HEK293T (cell line): ENCODE measurements around the gene PGLYRP3.
A peak's percentile ranks its signal among the peaks of the same experiment; 100 is the strongest.

Experiments used
- CTCF ChIA-PET: fragments of 350-600 bp; formaldehyde crosslinking; extraction: SDS; loops from one replicate; lab custom pipeline; 2021; ENCODE audit warnings: antibody characterized with exemption, inconsistent platforms; lab: Yijun Ruan, JAX
- POLR2A ChIA-PET: fragments of 350-600 bp; formaldehyde crosslinking; extraction: SDS; loops from one replicate; lab custom pipeline; 2020; ENCODE audit warnings: antibody characterized with exemption, inconsistent platforms; lab: Yijun Ruan, JAX
- DNase-seq: peaks from one replicate; pipeline ENCODE4 v3.0.0; 2012; ENCODE audit warnings: mixed read lengths; ENCODE audit errors: extremely low spot score
- ARNT ChIP-seq: fragments of 450-650 bp; IDR thresholded peaks from 2 replicates; pipeline ENCODE4 v1.6.1; 2017; ENCODE audit warnings: mild to moderate bottlenecking
- BHLHE40 ChIP-seq: fragments of 450-650 bp; IDR thresholded peaks from 2 replicates; pipeline ENCODE4 v1.6.1; 2016; ENCODE audit warnings: mild to moderate bottlenecking, moderate library complexity, borderline replicate concordance
- CTBP1 ChIP-seq: fragments of 450-650 bp; IDR thresholded peaks from 2 replicates; pipeline ENCODE4 v1.6.1; 2016; ENCODE audit warnings: borderline replicate concordance
- ELF4 ChIP-seq: fragments of 450-650 bp; IDR thresholded peaks from 2 replicates; pipeline ENCODE4 v1.6.1; 2017; ENCODE audit warnings: antibody characterized with exemption
- FOXA1 ChIP-seq: fragments of 450-650 bp; IDR thresholded peaks from 2 replicates; pipeline ENCODE4 v1.6.1; 2016; ENCODE audit warnings: mild to moderate bottlenecking
- FOXK2 ChIP-seq: fragments of 450-650 bp; IDR thresholded peaks from 2 replicates; pipeline ENCODE4 v1.6.1; 2016; ENCODE audit warnings: mild to moderate bottlenecking
- FOXM1 ChIP-seq: fragments of 450-650 bp; IDR thresholded peaks from 2 replicates; pipeline ENCODE4 v1.6.1; 2017; ENCODE audit warnings: mild to moderate bottlenecking, borderline replicate concordance
- HDGF ChIP-seq: fragments of 450-650 bp; IDR thresholded peaks from 2 replicates; pipeline ENCODE4 v1.6.1; 2017; ENCODE audit warnings: antibody characterized with exemption, borderline replicate concordance
- L3MBTL2 ChIP-seq: fragments of 450-650 bp; conservative IDR thresholded peaks from 2 replicates; pipeline ENCODE4 v1.6.1; 2016; ENCODE audit warnings: mild to moderate bottlenecking
- LEF1 ChIP-seq: fragments of 450-650 bp; IDR thresholded peaks from 2 replicates; pipeline ENCODE4 v1.6.1; 2017; ENCODE audit warnings: mild to moderate bottlenecking, borderline replicate concordance
- NFRKB ChIP-seq: fragments of 450-650 bp; IDR thresholded peaks from 2 replicates; pipeline ENCODE4 v1.6.1; 2016; ENCODE audit warnings: mild to moderate bottlenecking, moderate library complexity
- SP1 ChIP-seq: fragments of 450-650 bp; IDR thresholded peaks from 2 replicates; pipeline ENCODE4 v1.6.1; 2017
- SUZ12 ChIP-seq: fragments of 450-650 bp; IDR thresholded peaks from 2 replicates; pipeline ENCODE4 v1.6.1; 2016; ENCODE audit warnings: mild to moderate bottlenecking
- TARDBP ChIP-seq: fragments of 450-650 bp; IDR thresholded peaks from 2 replicates; pipeline ENCODE4 v1.6.1; 2016
- ZNF384 ChIP-seq: fragments of 450-650 bp; IDR thresholded peaks from 2 replicates; pipeline ENCODE4 v1.6.1; 2016
- TF ChIP-seq, protein P1 (sequence below): fragments of 450-650 bp; IDR thresholded peaks from 2 replicates; pipeline ENCODE4 v1.6.1; 2016

The PGLYRP3 gene

DNA sequence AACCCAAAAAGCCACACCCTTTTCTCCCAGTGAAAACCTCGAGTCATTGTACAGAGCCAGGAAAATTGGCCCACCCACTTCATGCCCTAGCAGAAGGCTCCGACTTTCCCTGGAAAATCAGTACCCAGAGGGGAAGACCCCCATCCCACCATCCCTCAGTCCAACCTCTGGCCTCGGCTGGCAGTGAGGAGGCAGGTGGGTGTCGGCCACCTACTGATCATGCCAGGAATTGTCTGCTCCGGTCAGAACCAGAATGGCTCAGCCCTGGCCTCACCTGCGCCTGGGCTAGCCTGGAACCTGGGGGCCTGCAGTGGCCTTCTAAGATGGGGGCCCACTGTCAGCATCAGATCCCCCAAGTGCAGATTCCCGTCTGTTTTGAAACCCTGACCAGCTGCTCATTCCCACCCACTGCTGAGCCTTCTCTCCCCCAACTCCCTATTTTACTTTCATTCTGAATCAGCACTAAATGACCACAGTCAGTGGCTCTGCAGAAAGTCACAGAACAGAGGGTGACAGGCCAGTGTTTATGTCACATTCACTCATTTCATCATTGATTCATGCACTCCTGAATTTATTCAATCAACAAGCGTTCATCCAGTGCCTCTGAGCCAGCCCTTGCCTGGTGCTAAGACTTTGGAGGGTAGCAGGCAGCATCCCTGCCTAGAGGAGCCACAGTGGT is 41.9 kb upstream of the PGLYRP3 start:
- CTCF ChIA-PET, result interaction anchor here (0.5 to 8.4 kb wide), 17 partner anchors 10 to 631 kb away, joined by 3 to 98 read pairs (median 4); partner anchors contain the start of genes RAB13 and S100A13
- TF ChIP-seq FOXM1 (no peak), FOXK2 (no peak), SUZ12 (no peak), FOXA1 (no peak), NFRKB (no peak), ELF4 (no peak), HDGF (no peak), TARDBP (no peak), SP1 (no peak), CTBP1 (no peak), LEF1 (no peak), BHLHE40 (no peak), ZNF384 (no peak), L3MBTL2 (no peak), ARNT (no peak)
- TF ChIP-seq, protein P1, sequence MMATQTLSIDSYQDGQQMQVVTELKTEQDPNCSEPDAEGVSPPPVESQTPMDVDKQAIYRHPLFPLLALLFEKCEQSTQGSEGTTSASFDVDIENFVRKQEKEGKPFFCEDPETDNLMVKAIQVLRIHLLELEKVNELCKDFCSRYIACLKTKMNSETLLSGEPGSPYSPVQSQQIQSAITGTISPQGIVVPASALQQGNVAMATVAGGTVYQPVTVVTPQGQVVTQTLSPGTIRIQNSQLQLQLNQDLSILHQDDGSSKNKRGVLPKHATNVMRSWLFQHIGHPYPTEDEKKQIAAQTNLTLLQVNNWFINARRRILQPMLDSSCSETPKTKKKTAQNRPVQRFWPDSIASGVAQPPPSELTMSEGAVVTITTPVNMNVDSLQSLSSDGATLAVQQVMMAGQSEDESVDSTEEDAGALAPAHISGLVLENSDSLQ, result no peak
- DNase-seq, result no peak
- POLR2A ChIA-PET, result interaction anchor here (0.6 kb wide), 1 partner anchor 214 kb away, joined by 3 read pairs; no protein-coding TSS in a partner anchor

DNA sequence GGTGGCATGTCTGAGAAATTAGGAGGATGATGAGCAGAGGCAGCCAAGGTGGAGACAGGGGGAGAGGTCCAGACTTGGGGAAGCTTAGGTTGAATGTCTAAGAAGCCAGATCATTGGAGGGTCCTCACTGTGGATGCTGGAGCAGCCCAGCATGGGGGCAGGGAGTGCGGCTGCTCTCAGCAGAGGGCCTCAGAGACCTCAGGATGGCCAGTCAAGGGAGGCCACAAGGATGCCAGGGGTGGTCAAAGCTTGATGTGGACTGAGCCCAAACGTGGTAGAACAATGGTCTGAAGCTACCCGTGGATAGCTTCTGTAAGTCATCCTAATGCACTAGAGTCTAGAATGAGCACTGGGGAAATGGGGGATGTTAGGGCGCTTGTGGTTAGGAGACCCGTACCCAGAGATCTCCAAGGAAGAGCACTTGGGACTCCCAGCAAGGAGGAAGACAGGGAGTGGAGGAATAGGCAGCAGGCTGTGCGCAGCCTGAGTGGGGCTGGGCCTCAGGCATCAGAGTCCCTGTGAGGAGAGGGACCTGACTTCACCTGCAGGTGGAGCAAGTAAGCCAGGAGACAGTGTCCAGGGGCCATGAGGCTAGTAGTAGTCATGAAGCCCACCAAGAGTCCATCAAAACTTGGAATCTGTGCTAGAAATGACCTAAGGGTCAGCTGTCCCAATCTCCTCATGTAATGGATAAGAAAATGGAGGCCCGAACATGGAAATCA is 40.6 kb upstream of the PGLYRP3 start:
- POLR2A ChIA-PET, result interaction anchor here (2.7 kb wide), 1 partner anchor 141 kb away, joined by 5 read pairs; no protein-coding TSS in a partner anchor
- peak; percentile 67 for DNase-seq
- no peak for TF ChIP-seq SUZ12
- CTCF ChIA-PET, result interaction anchor here (0.5 to 8.4 kb wide), 18 partner anchors 16 to 633 kb away, joined by 3 to 98 read pairs (median 3); partner anchors contain the start of gene RAB13

DNA sequence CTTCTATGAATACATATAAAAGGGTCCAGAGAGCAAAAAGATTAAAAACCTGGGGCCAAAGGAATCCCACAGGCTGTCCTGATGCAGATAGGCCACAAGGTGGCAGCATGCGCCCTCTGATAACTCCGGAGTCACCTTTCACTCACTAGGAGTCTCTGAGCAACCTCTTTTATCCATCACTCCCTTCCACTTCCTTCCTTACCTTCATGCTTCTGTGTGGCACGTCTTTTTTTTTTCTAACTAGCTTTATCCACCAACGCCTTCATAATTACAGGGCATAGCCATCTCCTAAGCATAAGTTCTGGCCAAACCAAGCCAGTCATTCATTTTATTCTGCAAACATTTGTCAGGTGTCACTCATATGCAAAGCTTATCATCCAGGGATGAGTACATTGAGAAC is 39.8 kb upstream of the PGLYRP3 start:
- CTCF ChIA-PET, result interaction anchor here (0.6 to 8.4 kb wide), 8 partner anchors 114 to 1002 kb away, joined by 3 to 98 read pairs (median 4); no protein-coding TSS in a partner anchor
- no peak for TF ChIP-seq TARDBP
- no peak for TF ChIP-seq HDGF
- TF ChIP-seq FOXK2, result no peak
- no peak for TF ChIP-seq FOXA1
- TF ChIP-seq FOXM1, result no peak
- TF ChIP-seq, protein P1, result peak; percentile 64
- POLR2A ChIA-PET, result interaction anchor here (2.7 kb wide), 1 partner anchor 142 kb away, joined by 5 read pairs; no protein-coding TSS in a partner anchor
- peak; percentile 81 for DNase-seq

DNA sequence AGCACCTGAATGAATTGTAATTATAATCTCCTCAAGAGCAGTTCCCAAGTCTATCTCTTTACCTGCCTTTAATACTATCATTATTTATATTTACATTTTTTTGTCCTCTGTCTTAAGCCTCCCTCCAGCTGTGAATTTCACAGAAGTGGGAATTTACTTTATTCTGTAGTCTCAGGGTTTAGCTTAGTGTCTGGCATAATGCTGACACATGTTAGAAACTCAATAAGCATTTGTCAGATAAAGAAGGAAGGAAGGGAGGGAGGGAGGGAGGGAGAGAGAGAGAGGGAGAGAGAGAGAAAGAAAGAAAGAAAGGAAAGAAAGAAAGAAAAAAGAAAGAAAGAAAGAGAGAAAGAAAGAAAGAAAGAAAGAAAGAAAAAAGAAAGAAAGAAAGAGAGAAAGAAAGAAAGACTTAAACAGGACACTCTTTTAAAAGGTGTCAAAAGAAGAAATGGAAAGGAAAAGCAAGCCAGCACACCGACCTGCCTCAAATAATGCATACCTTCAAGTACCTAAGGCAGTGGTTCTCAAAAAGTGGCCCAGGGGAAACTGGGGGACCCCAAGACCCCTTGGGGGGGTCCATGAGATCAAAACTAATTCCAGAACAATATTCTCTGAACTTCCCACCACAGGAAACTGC is 37.7 kb upstream of the PGLYRP3 start:
- TF ChIP-seq HDGF, result no peak
- no peak for TF ChIP-seq L3MBTL2
- TF ChIP-seq TARDBP, result no peak
- TF ChIP-seq, protein P1, result no peak
- TF ChIP-seq ZNF384, result no peak
- no peak for TF ChIP-seq BHLHE40
- no peak for TF ChIP-seq NFRKB
- TF ChIP-seq ARNT, result no peak
- CTCF ChIA-PET, result interaction anchor here (8.4 kb wide), 1 partner anchor 144 kb away, joined by 98 read pairs; no protein-coding TSS in a partner anchor

DNA sequence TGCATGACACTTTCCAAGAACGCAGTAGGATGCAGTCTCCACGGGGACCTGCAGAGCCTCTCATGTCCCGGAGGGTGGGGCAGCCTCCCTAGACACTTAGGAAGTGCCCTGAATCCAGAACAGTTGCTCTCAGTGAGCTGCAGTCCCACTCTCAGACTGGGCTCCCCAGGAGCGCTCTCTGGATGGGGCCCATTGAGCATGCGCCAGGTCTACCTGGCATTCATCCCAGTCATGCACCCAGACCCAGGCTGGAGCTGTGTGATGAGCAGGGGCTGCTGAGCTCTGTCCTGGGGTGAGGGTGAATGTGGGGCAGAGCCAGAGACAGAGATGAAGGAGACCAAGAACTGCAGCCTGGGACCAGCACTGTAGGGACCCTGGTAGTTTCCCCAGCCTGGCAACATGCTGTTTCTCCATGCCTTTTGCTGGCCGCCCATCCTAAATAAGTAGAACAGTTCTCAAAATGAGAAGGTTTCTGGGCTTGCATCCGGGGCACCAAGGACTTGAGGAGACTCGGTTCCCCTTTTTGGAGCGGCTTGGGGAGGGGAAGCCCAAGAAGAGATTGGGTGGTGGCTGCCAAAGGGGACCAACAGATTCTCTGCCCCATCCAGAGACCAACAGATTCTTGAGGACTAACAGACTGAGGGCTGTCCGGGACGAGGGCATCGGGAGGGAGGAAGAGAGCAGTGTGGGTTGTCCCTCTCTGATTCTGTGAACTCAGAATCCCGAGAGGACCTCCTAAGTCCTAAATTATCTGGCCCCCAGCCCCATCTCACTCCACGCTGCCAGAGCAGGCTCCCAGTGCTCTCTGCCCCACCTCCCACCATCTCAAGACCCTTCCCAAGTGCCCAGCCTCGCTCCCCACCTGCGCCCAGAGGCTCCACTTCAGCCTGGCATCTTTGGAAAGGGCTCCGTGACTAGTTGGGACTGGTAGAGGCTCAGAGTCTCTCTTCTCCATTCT is 36.9 kb upstream of the PGLYRP3 start:
- ChIA-PET POLR2A (interaction anchor here (1.3 kb wide), 1 partner anchor 284 kb away, joined by 3 read pairs; the partner anchor contains the start of gene CHTOP), CTCF (interaction anchor here (8.4 kb wide), 1 partner anchor 145 kb away, joined by 98 read pairs; no protein-coding TSS in a partner anchor)
- no peak for DNase-seq
- TF ChIP-seq L3MBTL2, result no peak
- TF ChIP-seq SUZ12, result no peak
- TF ChIP-seq ELF4, result no peak
- TF ChIP-seq LEF1, result no peak
- no peak for TF ChIP-seq FOXA1
- no peak for TF ChIP-seq FOXM1
- no peak for TF ChIP-seq TARDBP
- TF ChIP-seq ZNF384, result no peak
- TF ChIP-seq CTBP1, result no peak
- no peak for TF ChIP-seq SP1
- no peak for TF ChIP-seq ARNT
- no peak for TF ChIP-seq FOXK2
- TF ChIP-seq, protein P1, result no peak
- TF ChIP-seq NFRKB, result no peak
- TF ChIP-seq BHLHE40, result no peak

More for the DNA sequence above, 37.7 kb upstream of the PGLYRP3 start:
- POLR2A ChIA-PET, result no interaction called here
- DNase-seq, result no peak
